ENCODE measurements around the gene VPS72.

Gene VPS72

DNA sequence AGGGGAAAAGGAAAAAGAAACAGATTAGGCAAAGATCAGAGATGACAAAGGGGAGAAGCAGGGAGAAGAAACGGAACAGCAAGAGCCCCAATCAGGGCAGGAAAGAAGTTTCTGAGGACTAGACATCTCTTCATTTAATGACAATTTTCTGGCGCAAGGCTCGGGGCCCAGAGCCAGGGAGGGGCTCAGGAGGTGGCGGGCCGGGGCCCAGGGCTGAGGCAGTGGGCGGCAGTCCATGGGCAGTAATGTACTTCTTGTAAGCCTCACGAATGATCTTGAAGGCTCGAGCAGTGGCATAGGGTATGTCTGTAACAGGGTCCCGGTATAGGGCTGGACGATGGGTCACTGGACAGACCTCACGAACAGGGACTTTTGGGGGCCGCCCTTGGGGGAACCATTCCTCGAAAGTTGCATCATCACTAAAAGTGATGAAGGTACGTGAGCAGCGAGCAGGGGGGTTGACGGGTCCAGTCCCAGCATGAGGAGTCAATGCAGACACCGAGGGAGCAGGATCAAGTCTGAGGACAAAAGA lies 13.4 kb downstream of the VPS72 start:
- DNase-seq: no peak

GRCh38 chr1:151175863-151176262 lies 14.1 kb downstream of the VPS72 start, which contains the start of gene TMOD4:
TMOD4 (minus strand) TSS chr1:151175981; CDS start chr1:151174875, 1,106 bp downstream.
- no peak for DNase-seq

DNA sequence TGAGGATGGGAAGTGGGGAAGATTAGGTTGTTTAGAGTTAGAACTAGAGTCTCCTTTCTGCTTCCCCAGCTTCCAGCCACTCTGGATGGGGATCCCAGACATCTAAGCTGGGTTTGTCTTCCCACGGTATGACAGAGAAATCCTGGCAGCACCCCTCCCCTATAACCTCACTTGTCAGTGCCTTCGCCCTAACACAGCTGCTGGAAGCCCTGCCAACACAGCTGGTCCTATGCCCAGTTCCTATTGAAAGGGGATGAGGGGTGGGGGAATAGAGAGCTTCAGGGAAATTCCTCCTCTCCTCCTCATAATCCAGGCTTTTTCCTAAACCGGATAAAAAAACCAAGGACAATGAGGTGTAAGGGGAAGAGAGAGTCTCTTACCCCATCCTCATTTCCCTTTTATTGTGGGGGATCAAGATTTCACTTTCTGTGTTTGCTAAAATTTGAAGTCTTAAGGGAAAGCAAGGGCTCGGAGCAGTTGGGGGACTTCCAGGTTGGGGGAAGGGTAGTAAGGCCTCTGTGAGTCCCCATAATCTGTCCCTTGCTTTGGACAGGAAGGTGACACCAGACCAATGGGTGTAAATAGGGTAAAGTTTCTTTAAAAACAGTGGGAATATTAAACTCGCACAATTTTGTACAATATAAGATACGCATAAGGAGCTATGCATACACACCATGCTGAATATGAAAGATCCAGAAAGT lies 14.8 kb downstream of the VPS72 start:
- no peak for DNase-seq

DNA sequence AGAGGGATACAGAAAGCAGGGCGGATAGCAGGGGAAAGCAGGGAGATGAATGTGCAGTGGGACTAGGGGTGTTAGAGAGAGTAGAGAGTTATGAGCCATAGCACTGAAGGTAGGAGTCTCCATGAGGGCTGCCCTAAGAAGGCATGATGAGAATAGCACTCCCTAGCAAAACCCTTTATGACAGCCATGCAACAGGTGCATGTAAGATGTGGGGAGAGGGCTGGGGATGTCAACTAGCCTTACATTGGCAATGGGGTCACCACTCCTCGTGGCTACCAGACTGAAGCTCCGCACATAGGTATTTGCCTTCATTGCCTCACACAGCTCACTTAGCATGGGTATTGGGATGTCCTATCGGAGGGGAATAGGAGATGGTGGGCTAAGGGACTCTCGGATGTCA lies 18.8 kb downstream of the VPS72 start:
- DNase-seq: no peak

DNA sequence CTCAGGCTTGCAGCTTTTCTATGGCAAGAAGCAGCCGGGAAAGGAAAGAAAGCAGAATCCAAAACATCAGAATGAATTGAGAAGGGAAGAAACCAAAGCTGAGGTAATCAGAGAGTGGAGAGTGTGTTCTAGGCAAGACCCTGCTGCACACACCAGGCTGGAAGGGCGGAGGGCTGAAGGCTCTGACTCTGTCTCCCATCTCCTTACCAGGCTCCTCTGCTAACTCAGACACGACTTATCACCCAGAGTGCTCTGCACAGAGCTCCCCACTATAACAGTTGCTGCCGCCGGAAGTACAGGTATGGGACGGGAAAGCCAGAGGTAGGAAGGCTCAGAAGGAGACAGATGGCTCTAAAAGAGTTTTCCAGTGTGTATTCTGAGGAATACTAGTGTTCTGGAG lies 22.9 kb downstream of the VPS72 start:
- DNase-seq: no peak

- no peak for DNase-seq
Observed at GRCh38 chr1:151166505-151166956, 23.5 kb downstream of the VPS72 start.

- peak; percentile 98 for DNase-seq
Observed at GRCh38 chr1:151165738-151166504, 24.1 kb downstream of the VPS72 start, which contains the start of the genes LYSMD1 and SCNM1. LYSMD1 (minus strand) TSS chr1:151165902; CDS start chr1:151165258, 644 bp downstream. SCNM1 (plus strand) TSS chr1:151166144; CDS start chr1:151166153, 9 bp downstream.

DNA sequence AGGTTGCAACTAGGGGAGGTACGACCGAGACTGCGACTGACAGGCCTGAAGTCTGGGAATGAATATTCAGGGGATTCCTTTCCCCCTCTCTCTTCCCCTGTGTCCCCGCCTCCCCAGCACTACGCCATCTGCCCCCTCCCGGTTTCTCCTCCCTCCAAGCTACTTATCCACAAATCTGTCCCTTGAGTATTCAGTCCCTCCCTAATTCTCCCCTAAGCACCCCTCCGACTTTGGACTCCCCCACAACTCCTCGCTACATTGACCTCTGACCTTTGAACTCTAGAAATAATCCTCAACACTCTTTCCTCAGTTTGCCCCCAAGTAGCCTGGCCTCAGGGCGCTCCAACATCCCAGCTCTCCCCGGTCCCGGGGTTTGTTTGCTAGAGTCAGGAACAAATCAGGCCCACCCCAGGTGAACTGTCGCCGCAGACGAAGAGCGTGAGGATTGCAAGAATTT lies 24.7 kb downstream of the VPS72 start:
- no peak for DNase-seq

- DNase-seq: no peak
Observed at GRCh38 chr1:151164732-151165280, 25.2 kb downstream of the VPS72 start.

DNA sequence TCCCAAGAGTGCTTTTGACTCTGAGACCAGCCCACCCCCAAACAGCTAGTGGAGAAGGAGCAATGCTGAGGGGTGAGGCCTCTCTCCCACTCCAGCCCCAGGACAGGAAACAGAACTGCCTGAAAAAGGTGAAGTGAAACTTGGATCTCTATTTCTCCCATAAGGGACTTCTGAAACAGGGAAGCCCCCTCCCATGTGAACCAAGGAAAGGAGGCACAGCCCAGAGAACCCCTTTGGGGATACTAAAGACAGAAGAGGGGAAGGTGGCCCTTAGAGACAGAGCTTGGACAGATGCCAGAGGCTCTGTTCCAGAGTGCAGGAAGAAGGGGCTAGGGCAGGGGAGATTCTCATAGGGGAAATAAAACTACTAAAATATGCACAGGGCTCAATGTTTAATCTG lies 30.6 kb downstream of the VPS72 start:
- DNase-seq: no peak

DNA sequence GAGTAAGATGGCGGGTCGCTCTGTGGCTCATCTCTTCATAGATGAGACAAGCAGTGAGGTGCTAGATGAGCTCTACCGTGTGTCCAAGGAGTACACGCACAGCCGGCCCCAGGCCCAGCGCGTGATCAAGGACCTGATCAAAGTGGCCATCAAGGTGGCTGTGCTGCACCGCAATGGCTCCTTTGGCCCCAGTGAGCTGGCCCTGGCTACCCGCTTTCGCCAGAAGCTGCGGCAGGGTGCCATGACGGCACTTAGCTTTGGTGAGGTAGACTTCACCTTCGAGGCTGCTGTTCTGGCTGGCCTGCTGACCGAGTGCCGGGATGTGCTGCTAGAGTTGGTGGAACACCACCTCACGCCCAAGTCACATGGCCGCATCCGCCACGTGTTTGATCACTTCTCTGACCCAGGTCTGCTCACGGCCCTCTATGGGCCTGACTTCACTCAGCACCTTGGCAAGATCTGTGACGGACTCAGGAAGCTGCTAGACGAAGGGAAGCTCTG lies 31.2 kb downstream of the VPS72 start:
- no peak for DNase-seq

DNA sequence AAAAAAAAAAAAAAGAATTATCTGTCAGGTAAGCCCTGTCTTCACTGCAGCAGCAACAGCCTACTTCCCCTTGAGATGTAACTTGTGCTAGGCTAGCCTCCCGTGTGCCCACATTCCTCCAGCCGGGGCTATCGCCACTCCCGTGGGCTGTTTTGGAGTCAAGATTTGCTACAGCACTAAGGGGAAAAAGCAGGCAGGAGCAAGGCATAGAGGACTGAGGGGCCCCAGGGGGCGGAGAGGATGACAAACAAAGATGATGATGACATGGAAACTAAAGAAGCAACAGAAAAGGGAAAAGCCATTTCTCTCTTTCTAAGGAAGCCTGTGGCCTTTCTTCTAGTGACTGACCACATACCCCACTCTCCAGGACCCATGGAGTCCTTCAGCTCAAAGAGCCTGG lies 31.7 kb downstream of the VPS72 start:
- DNase-seq: peak; percentile 27

GRCh38 chr1:151157067-151157531 lies 32.9 kb downstream of the VPS72 start:
- DNase-seq: peak; percentile 80

- peak; percentile 84 for DNase-seq
Observed at GRCh38 chr1:151156515-151156819, 33.5 kb downstream of the VPS72 start, which contains the start of gene TNFAIP8L2. TNFAIP8L2 (plus strand) TSS chr1:151156649; CDS start chr1:151158698, 2,049 bp downstream.

GRCh38 chr1:151147665-151148064 lies 42.3 kb downstream of the VPS72 start:
- no peak for DNase-seq

- DNase-seq: no peak
Observed at GRCh38 chr1:151147132-151147503, 42.9 kb downstream of the VPS72 start.

GRCh38 chr1:151146412-151147131 lies 43.4 kb downstream of the VPS72 start, which contains the start of gene SEMA6C:
SEMA6C (minus strand) TSS chr1:151146631; CDS start chr1:151142621, 4,010 bp downstream.
- DNase-seq: peak; percentile 92

DNA sequence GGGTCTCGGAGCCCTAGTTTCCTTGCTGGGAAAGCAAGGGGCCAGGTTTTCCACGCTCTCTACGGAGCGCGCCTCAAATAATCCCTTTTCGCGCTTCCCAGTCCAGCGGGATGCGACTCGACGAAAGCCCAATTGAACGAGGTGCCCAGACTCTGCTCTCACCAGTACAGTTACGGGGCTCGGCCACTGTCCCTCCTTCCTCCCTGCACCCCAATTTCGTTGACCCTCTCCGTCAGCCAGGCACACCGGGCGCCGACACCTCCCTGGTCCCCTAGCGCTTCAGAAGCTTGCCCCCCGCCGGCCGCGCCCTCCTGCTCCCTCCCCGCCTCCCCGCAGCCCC lies 44.0 kb downstream of the VPS72 start:
- DNase-seq: no peak

- no peak for DNase-seq
Observed at GRCh38 chr1:151145304-151146071, 44.5 kb downstream of the VPS72 start.

DNA sequence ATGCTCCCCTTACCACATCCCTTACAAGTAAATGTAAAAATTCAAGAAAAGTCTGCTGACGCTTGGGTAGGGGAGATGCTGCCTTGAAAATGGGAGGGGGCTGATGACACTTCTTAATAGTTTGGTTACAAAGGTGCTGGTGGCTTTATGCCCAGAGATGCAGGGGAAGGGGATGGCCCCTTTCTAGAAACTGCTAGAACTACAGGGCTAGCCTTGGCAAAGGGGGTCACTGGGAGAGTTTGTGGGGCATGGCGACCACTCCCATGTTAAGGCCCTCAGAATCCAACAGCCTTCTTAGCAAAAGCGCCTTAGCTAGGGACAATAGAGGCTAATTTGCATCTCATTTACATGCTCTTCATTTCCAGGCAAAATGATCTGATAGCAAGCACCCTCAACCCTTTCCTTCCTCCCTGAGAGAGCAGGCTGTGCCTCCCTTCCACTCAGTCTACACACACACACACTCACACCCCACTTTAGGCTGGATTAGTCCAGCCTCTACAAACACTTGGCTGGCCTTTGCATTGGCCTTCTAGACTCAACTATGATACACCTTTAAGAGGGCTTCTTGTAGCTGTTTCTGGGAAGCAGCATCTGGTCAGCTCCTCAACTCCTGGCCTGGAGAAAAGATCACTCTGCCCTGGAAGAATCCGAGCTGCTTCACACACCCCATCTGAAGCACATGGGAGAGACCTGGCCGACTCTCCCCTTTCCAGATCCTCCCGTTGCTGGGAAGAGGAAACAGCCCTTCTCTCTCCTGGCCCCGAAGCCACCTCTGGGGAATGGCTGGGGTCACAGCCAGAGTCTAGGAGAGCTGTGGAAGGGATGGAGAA lies 45.3 kb downstream of the VPS72 start:
- DNase-seq: no peak

DNA sequence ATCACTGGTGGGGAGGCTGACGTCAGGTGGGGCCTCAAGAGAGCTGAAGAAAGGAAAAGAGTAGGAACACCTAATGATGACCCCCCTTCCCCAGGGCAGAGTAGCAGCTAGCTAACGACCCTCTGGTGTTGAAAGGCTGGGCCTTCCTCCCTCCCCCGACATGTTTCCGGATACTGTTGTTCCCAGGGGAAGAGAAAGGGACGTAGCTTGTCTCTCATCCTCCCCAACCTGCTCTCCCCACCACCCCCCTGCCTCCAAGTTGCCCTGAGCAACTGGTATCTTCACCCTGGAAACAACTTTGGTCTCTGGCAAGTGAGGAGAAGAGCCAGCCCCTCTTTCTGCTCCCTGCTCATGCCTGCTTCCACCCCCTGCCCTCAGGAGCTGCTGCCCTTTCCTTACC lies 46.0 kb downstream of the VPS72 start:
- no peak for DNase-seq
